ENCODE measurements around the gene HMGCS1. TPM values are rescaled to one million over a fixed set of nuclear protein-coding genes. Genes with fewer than 3 reads are reported as not detected.
A peak's percentile ranks its signal among the peaks of the same experiment; 100 is the strongest.

HMGCS1 gene
- total and polyA plus RNA-seq, 2 of the 13 experiments (the other 11 are each of a cell fraction or from before 2014, with no cell fraction given) = 56.8 to 318 TPM

- no peak for TF ChIP-seq ZNF512 (CRISPR knock-in tag; IDR thresholded peaks at IDR 0.05)
- no peak; the same call in 1 of the 2 replicates for TF ChIP-seq PAX8 (CRISPR knock-in tag; IDR thresholded peaks at IDR 0.05; ENCODE audit: borderline replicate concordance)
- peak; percentile 93 for TF ChIP-seq ZNF883 (CRISPR knock-in tag; IDR thresholded peaks at IDR 0.05; ENCODE audit: not compliant biosample characterization)
- peak; percentile 81; the same call in 1 of the 2 replicates for TF ChIP-seq YEATS4 (CRISPR knock-in tag; IDR thresholded peaks at IDR 0.05; ENCODE audit: borderline replicate concordance)
- peak; percentile 63; the same call in 1 of the 2 replicates for TF ChIP-seq E2F2 (CRISPR knock-in tag; IDR thresholded peaks at IDR 0.05; ENCODE audit: borderline replicate concordance)
- TF ChIP-seq ZFP90 (CRISPR knock-in tag; IDR thresholded peaks at IDR 0.05; ENCODE audit: borderline replicate concordance) = no peak
- TF ChIP-seq ZNF34 (CRISPR knock-in tag; IDR thresholded peaks at IDR 0.05; ENCODE audit: borderline replicate concordance) = no peak
- TF ChIP-seq, protein P1, sequence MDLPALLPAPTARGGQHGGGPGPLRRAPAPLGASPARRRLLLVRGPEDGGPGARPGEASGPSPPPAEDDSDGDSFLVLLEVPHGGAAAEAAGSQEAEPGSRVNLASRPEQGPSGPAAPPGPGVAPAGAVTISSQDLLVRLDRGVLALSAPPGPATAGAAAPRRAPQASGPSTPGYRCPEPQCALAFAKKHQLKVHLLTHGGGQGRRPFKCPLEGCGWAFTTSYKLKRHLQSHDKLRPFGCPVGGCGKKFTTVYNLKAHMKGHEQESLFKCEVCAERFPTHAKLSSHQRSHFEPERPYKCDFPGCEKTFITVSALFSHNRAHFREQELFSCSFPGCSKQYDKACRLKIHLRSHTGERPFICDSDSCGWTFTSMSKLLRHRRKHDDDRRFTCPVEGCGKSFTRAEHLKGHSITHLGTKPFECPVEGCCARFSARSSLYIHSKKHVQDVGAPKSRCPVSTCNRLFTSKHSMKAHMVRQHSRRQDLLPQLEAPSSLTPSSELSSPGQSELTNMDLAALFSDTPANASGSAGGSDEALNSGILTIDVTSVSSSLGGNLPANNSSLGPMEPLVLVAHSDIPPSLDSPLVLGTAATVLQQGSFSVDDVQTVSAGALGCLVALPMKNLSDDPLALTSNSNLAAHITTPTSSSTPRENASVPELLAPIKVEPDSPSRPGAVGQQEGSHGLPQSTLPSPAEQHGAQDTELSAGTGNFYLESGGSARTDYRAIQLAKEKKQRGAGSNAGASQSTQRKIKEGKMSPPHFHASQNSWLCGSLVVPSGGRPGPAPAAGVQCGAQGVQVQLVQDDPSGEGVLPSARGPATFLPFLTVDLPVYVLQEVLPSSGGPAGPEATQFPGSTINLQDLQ (CRISPR knock-in tag; IDR thresholded peaks at IDR 0.05) = no peak
- peak; percentile 74; the same call in 1 of the 2 replicates for TF ChIP-seq HOXA5 (CRISPR knock-in tag; IDR thresholded peaks at IDR 0.05)
- TF ChIP-seq MBD4 (IDR thresholded peaks at IDR 0.05; ENCODE audit: borderline replicate concordance, low read length) = no peak
- no peak; the same call in 1 of the 2 replicates for TF ChIP-seq KLF15 (CRISPR knock-in tag; IDR thresholded peaks at IDR 0.05; ENCODE audit: borderline replicate concordance)
- no peak for TF ChIP-seq ZNF577 (CRISPR knock-in tag; IDR thresholded peaks at IDR 0.05; ENCODE audit: borderline replicate concordance, low read depth)
- TF ChIP-seq, protein P2, sequence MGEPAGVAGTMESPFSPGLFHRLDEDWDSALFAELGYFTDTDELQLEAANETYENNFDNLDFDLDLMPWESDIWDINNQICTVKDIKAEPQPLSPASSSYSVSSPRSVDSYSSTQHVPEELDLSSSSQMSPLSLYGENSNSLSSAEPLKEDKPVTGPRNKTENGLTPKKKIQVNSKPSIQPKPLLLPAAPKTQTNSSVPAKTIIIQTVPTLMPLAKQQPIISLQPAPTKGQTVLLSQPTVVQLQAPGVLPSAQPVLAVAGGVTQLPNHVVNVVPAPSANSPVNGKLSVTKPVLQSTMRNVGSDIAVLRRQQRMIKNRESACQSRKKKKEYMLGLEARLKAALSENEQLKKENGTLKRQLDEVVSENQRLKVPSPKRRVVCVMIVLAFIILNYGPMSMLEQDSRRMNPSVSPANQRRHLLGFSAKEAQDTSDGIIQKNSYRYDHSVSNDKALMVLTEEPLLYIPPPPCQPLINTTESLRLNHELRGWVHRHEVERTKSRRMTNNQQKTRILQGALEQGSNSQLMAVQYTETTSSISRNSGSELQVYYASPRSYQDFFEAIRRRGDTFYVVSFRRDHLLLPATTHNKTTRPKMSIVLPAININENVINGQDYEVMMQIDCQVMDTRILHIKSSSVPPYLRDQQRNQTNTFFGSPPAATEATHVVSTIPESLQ (CRISPR knock-in tag; conservative IDR thresholded peaks at IDR 0.05) = 0 out of 2 replicates have a peak, but pooled peaks have one; percentile 52
- no peak for TF ChIP-seq PAF1 (CRISPR knock-in tag; IDR thresholded peaks at IDR 0.05)
- TF ChIP-seq ZNF3 (CRISPR knock-in tag; IDR thresholded peaks at IDR 0.05) = no peak
- no peak for TF ChIP-seq SUZ12 (IDR thresholded peaks at IDR 0.05; ENCODE audit: low read depth, low read length)
- TF ChIP-seq STAT6 (CRISPR knock-in tag; IDR thresholded peaks at IDR 0.05; ENCODE audit: borderline replicate concordance) = peak; percentile 31; the same call in 1 of the 2 replicates
- TF ChIP-seq ELF1 (CRISPR knock-in tag; IDR thresholded peaks at IDR 0.05) = peak; percentile 61
Observed at GRCh38 chr5:43313035-43313853, at the start of gene HMGCS1 (continued).
